Omental fat pad (tissue), 4 donors: ENCODE measurements around the gene CXXC5. TPM values are rescaled to one million over a fixed set of nuclear protein-coding genes. Genes with fewer than 3 reads are reported as not detected.

Experiments
- ATAC-seq: fragments of 150-250 bp; one replicate; pipeline ENCODE4 v1.9.1; 2016; ENCODE audit warnings: mild to moderate bottlenecking, moderate library complexity; ENCODE audit not compliant: low FRiP score
- DNase-seq: peaks from one replicate; pipeline ENCODE4 v3.0.0-alpha.2; 2019; ENCODE audit warnings: low spot score
- total RNA-seq, 4 donors: library from RNA; depleted of rRNA; stranded (reverse); fragments of >200 nt; gene quantifications; one replicate each; pipeline ENCODE4 v1.1.0, GENCODE V29; 2016
- TF ChIP-seq, protein P1 (sequence below), 3 donors: fragments of 450-650 bp; IDR thresholded peaks; one replicate each; pipeline ENCODE4 v1.5.1; 2016 to 2017; ENCODE audit warnings: antibody characterized with exemption in 3 of 3, mild to moderate bottlenecking in 3 of 3, moderate library complexity in 2 of 3

CXXC5 gene
- total RNA-seq, 4 donors from 2014 or later = 14.9 to 27.3 (median 25.0) TPM

DNA sequence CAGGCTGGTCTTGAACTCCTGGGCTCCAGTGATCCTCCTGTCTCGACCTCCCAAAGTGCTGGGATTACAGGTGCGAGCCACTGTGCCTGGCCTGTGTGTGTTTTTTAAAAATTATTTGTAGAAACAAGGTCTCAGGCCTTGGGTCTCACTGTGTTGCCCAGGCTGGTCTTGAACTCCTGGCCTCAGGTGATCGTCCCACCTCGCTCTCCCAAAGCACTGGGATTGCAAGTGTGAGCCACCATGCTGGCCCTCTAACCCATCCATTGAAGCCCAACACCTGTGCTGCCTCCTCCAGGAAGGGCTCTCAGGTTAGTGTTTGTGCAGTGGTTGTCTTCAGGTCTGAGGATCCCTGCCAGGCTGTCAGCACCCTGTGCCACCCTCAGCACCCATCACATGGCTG is 56.6 kb downstream of the CXXC5 start:
- no peak for ATAC-seq
- DNase-seq = no peak
- TF ChIP-seq, protein P1, sequence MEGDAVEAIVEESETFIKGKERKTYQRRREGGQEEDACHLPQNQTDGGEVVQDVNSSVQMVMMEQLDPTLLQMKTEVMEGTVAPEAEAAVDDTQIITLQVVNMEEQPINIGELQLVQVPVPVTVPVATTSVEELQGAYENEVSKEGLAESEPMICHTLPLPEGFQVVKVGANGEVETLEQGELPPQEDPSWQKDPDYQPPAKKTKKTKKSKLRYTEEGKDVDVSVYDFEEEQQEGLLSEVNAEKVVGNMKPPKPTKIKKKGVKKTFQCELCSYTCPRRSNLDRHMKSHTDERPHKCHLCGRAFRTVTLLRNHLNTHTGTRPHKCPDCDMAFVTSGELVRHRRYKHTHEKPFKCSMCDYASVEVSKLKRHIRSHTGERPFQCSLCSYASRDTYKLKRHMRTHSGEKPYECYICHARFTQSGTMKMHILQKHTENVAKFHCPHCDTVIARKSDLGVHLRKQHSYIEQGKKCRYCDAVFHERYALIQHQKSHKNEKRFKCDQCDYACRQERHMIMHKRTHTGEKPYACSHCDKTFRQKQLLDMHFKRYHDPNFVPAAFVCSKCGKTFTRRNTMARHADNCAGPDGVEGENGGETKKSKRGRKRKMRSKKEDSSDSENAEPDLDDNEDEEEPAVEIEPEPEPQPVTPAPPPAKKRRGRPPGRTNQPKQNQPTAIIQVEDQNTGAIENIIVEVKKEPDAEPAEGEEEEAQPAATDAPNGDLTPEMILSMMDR (IDR thresholded peaks at IDR 0.05) = no peak

DNA sequence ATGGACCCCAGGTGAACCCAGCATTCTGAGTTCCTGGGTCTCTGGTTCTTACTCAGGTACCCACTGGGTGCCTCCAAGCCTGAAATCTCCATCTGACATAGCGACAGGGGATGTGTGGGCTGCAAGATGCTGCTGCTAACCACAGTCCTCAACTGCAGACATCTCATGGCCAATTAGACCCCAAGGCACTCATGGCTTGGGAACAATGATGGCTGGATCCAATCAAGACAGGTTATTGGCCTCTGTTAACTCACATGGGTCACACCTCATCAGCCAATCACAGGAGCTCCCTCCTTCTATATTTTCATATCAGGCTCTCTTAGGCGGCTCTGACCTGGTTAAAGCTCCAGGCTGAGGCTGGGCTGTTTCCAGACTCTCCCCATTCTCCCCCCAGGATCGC is 57.0 kb downstream of the CXXC5 start:
- ATAC-seq (no peak), DNase-seq (no peak)

DNA sequence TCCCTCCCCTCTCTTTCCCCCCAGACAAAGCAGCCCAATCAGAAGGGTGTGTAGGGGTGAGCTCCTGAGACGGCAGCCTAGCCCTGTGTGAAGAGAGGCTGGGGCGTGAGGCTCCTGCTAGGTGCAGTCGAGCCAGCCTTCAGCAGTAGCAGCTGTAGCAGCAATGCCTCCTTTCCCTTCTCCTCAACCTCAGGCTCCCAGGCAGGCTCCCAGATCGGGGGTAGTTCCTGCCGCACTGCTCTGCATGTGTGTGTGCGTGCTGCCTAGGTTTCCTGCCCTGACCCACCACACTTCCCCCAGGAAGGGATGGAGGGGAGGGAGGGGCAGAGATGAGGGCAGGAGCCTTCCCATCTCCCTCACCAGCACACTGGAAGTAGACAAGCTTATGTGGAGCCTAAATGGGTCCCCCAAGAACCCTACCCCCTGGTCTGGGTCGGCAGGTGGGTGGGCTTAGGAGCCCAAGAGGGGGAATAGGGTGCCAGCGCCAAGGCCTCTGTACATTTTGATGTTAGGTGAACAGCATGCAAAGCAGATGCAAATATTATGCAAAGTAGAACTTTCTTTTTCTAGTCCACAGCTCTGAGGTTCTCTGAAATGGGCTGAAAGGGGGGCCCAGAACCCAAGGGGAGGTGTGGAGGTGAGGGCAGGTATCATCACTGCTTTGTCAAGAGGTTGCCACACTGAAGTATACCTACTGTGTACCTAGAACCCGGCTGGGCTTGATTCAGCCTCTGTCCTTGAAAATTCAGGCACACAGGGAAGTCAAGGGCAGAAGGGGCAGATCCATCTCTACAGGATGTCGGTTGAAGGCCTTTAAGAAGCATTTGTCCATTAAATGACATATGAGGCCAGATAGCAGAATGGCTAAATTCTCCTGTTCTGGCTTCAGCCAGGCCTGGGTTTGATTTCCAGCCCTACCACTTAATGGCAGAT is 57.8 kb downstream of the CXXC5 start:
- DNase-seq (no peak), ATAC-seq (no peak)
- TF ChIP-seq, protein P1 (IDR thresholded peaks at IDR 0.05) = no peak

More for the DNA sequence above, 57.0 kb downstream of the CXXC5 start:
- TF ChIP-seq, protein P1 (IDR thresholded peaks at IDR 0.05) = no peak

DNA sequence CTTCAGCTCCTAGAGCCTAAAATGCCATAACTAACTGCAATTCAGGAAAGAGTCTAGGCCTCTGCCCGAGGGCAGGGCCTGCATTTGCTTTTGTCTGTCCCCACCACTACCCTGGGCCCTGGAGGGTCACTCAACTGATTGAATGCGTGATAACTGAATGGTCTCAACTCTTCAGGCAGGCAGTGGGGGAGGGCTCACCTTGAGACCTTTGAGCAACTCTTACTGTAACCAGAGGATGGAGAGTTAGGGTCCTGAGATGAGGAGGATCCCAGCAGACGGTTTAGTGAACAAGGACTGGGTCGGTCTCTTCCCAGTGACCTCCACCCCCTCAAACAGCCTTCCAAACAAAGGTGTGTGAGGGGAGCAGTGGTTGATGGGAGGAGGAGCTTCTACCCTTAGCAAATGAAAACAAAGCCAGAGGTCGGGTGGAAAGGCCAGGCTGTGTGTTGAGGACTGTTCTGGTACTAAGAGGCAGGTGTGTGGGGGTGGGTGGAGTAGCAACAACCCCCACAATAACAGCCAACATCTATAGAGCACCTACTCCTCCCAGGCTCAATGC is 59.4 kb downstream of the CXXC5 start:
- DNase-seq = no peak
- TF ChIP-seq, protein P1 (IDR thresholded peaks at IDR 0.05) = no peak
- ATAC-seq = no peak

DNA sequence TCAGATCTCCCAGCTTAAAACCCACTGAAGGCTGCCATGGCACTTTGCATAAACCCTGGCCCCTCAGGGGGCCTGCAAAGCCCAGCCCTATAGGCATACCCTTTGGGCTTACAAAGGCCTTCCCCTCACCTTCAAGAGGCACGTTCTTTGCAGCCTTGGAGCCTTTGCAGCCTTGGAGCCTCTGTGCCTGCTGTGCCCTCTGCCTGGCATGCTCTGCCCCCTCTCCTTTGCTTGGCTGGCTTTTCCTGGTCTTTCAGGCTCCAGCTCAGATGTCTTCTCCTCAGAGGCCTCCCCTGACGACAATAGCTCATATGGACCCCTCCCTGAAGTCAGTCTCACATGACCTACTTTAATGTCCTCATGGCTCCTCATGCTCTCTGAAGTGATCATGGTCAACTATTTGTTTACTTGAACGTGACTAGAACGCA is 60.3 kb downstream of the CXXC5 start:
- TF ChIP-seq, protein P1 (IDR thresholded peaks at IDR 0.05) = no peak
- DNase-seq (no peak), ATAC-seq (no peak)

DNA sequence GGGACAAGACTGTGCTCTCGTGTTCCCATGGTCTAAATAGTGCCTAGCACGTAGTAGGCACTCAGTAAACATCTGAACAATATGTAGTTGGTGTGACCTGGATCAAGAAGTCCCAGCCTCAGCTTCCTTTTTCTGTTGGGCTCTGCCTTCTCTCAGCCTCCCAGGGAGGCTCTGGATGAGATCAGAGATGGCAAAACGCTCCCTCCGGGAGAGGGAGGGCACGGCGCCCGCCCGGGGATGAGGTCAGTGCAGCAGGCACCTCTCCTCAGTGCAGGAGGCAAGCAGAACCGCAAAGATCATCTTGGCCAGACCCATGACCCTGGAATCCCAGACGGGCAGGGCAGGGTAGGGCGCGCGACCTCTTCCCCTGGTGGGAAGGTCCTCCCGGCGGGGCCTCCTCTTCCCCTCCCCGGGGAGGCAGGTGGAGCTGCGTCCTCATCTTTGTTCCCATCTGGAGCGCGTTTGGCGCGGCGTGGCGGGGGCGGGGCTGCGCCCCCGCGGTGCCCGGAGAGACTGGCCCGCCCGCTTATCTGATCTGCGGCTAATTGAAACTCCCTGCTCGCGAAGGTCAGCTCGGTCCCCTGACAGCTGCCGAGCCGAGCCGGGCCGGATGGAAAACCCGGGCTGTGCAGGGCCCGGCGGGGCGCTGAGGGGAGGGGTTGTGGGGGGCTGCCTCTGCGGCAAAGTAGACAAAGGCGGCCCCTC is 60.9 kb downstream of the CXXC5 start:
- DNase-seq = no peak
- TF ChIP-seq, protein P1 (IDR thresholded peaks at IDR 0.05) = no peak
- ATAC-seq = peak; percentile 62
